HepG2 (cell line): ENCODE results near the gene NOC3L. TPM values are rescaled to one million over a fixed set of nuclear protein-coding genes. Genes with fewer than 3 reads are reported as not detected.
"Not testable (repeated sequence)": the region's sequence is repeated elsewhere in the genome, so short reads cannot be mapped to it uniquely, and the experiment has no call there.

Source experiments
- ATAC-seq: fragments of 200-7000 bp; cut with Tn5 transposase; 3 replicates; pipeline ENCODE4 v1.9.1; 2020; ENCODE audit warnings: mild to moderate bottlenecking, moderate library complexity
- BruUV-seq: library from RNA; stranded (reverse); fragments of 400-500 nt; replicated peaks from 2 replicates; lab custom pipeline; 2021; lab: Mats Ljungman, UMichigan
- CTCF ChIA-PET: fragments of 300-600 bp; formaldehyde crosslinking; extraction: SDS; loops from one replicate; lab custom pipeline; 2021; ENCODE audit warnings: low total read pairs, inconsistent platforms, low intra/inter-chr PET ratio; lab: Yijun Ruan, JAX
- POLR2A ChIA-PET: fragments of 350-600 bp; sonication (Branson Sonifier 250); formaldehyde crosslinking; loops from one replicate; lab custom pipeline; 2020; ENCODE audit warnings: antibody characterized with exemption, inconsistent platforms; lab: Yijun Ruan, JAX
- DNase-seq: peaks from one replicate; pipeline ENCODE4 v3.0.0-alpha.2; 2015; ENCODE audit warnings: low spot score
- FAIRE-seq: peaks from 3 replicates; lab custom pipeline; 2011; peaks lifted over from hg19 to GRCh38; lab: Jason Lieb, UNC
- H2AFZ ChIP-seq: one replicate; pipeline ENCODE4 v1.6.1; 2011; ENCODE audit warnings: low read length, inconsistent platforms
- H3K27ac ChIP-seq: fragments of 300-600 bp; 3 replicates; pipeline ENCODE4 v1.8.0; 2011; ENCODE audit warnings: mixed run types, mild to moderate bottlenecking, mixed read lengths, low read length, inconsistent platforms; ENCODE audit not compliant: insufficient read depth; ENCODE audit errors: extremely low read length
- H3K27me3 ChIP-seq, 2 experiments: fragments of 200-600 bp in 1 of 2; 2 replicates in 1 of 2; 3 replicates in 1 of 2; pipeline versions ENCODE4 v1.6.0 to v1.8.0; 2011; ENCODE audit warnings: low read length in 2 of 2, mild to moderate bottlenecking in 2 of 2, moderate library complexity in 2 of 2, inconsistent platforms in 1 of 2; ENCODE audit not compliant: insufficient read depth in 2 of 2, control insufficient read depth in 1 of 2
- H3K36me3 ChIP-seq, 2 experiments: fragments of 200-600 bp in 1 of 2; replicated peaks in 1 of 2; 2 replicates in 1 of 2; 3 replicates in 1 of 2; pipeline versions ENCODE4 v1.5.1 to v1.8.0; 2011; ENCODE audit warnings: low read length in 2 of 2, inconsistent platforms in 1 of 2; ENCODE audit not compliant: insufficient read depth in 2 of 2, control insufficient read depth in 1 of 2
- H3K4me1 ChIP-seq: 2 replicates; pipeline ENCODE4 v1.5.1; 2012; ENCODE audit warnings: low read length, inconsistent platforms; ENCODE audit not compliant: insufficient read depth
- H3K4me2 ChIP-seq: 2 replicates; pipeline ENCODE4 v1.6.0; 2011; ENCODE audit warnings: low read depth, low read length, inconsistent platforms
- H3K4me3 ChIP-seq, 3 experiments: fragments of 200-600 bp in 1 of 3; sonication (generic), shearing (Covaris generic) in 1 of 3; replicated peaks in 1 of 3; 2 replicates each; pipeline ENCODE4 v1.5.1; 2011 to 2016; ENCODE audit warnings: low read length in 3 of 3, inconsistent platforms in 2 of 3, low read depth in 2 of 3, mild to moderate bottlenecking in 2 of 3, control low read depth in 1 of 3, mixed read lengths in 1 of 3; ENCODE audit not compliant: insufficient read depth in 1 of 3
- H3K79me2 ChIP-seq: one replicate; pipeline ENCODE4 v1.6.1; 2011; ENCODE audit warnings: low read length, inconsistent platforms; ENCODE audit not compliant: insufficient read depth
- H3K9ac ChIP-seq: 2 replicates; pipeline ENCODE4 v1.6.0; 2011; ENCODE audit warnings: mild to moderate bottlenecking, low read depth, low read length, inconsistent platforms; ENCODE audit not compliant: insufficient read depth
- H3K9me3 ChIP-seq: 2 replicates; pipeline ENCODE4 v1.5.1; 2012; ENCODE audit warnings: mild to moderate bottlenecking, low read length
- H4K20me1 ChIP-seq: 2 replicates; pipeline ENCODE4 v1.6.0; 2011; ENCODE audit warnings: inconsistent platforms, mild to moderate bottlenecking, low read length, moderate library complexity; ENCODE audit not compliant: insufficient read depth
- EP300 ChIP-seq, 3 experiments: sonication (generic) in 1 of 3; formaldehyde crosslinking in 1 of 3; IDR thresholded peaks; 2 replicates each; pipeline versions ENCODE4 v1.5.1 to v1.6.1; 2011 to 2020; ENCODE audit warnings: low read depth in 2 of 3, low read length in 2 of 3, borderline replicate concordance in 1 of 3, improper control_type of control experiment in 1 of 3, mild to moderate bottlenecking in 1 of 3, missing genetic modification reagents in 1 of 3, moderate library complexity in 1 of 3
- FOSL1 ChIP-seq: sonication (generic); formaldehyde crosslinking; IDR thresholded peaks from 2 replicates; pipeline ENCODE4 v1.9.0; 2021; ENCODE audit warnings: missing genetic modification reagents, borderline replicate concordance
- RBFOX2 ChIP-seq: fragments of 200-400 bp; formaldehyde crosslinking; IDR thresholded peaks from 2 replicates; pipeline ENCODE4 v1.6.1; 2017; ENCODE audit warnings: low read depth, mild to moderate bottlenecking, low read length
- SRF ChIP-seq: IDR thresholded peaks from 2 replicates; pipeline ENCODE4 v1.6.1; 2011; ENCODE audit warnings: mild to moderate bottlenecking, low read depth, low read length, moderate library complexity
- ZFP36L1 ChIP-seq: sonication (generic); formaldehyde crosslinking; IDR thresholded peaks from 2 replicates; pipeline ENCODE4 v1.8.0; 2022; ENCODE audit warnings: mild to moderate bottlenecking, missing genetic modification reagents, moderate library complexity
- ZNF678 ChIP-seq: sonication (generic); formaldehyde crosslinking; IDR thresholded peaks from 2 replicates; pipeline ENCODE4 v1.4.0; 2020; ENCODE audit warnings: mild to moderate bottlenecking, missing genetic modification reagents
- WGBS: methylation state at CpG from one replicate; pipeline ENCODE4 v1.1.6; 2017; ENCODE audit warnings: low lambda C conversion rate; 5-methylcytosine and 5-hydroxymethylcytosine counted together
- in situ Hi-C: cut with HindIII; loops from 2 replicates; pipeline ENCODE4 v1.10.0; 2017; ENCODE audit warnings: low pct_unique_long_range_greater_than_20kb; ENCODE audit not compliant: extremely low pct_ligation_motif_present
- intact Hi-C: fragments of 100-400 bp; cut with micrococcal nuclease; formaldehyde crosslinking; loops from one replicate; pipeline ENCODE4 v1.10.0; 2022; ENCODE audit not compliant: unreplicated experiment
- polyA plus RNA-seq, 8 experiments: library from polyadenylated mRNA; depleted of rRNA in 3 of 8; stranded (reverse) in 7 of 8; unstranded in 1 of 8; fragments of >200 nt; fragmentation: Illumina TruSeq in 4 of 8; extraction: Trizol in 4 of 8; gene quantifications; 2 replicates each; pipeline versions ENCODE4 v1.2.1 to v1.2.3, GENCODE V29; 2011 to 2016; ENCODE audit warnings: low read depth in 4 of 8, missing spikeins in 1 of 8, mixed read lengths in 1 of 8; ENCODE audit not compliant: insufficient read depth in 1 of 8
- total RNA-seq, 5 experiments: library from RNA; depleted of rRNA; stranded (reverse); fragments of >200 nt; fragmentation: Illumina TruSeq; extraction: Trizol; gene quantifications; 2 replicates each; pipeline ENCODE4 v1.2.3, GENCODE V29; 2016; ENCODE audit warnings: low read depth in 1 of 5

The NOC3L gene
- total and polyA plus RNA-seq, 2 of the 13 experiments (the other 11 are each of a cell fraction or from before 2014, with no cell fraction given) = 7.8 to 36.6 TPM

DNA sequence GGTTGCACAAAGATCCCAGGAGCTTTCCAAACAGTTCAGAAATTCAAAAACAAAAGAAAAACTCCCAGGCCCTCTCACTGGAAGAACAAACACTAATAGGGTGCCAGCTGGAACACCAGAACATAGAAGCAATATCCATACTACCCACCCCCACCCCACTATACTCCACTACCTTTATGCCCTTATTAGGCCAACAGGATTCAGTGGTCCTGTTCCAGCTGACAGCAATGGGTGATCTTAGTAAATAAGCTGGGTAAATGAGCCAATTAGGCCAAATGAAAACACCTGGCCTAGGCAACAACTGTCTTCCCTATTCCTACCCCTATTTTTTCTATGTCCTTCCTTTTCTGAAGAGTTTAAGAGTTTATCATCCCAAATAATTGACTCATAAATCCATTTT lies 11.7 kb downstream of the NOC3L start:
- ATAC-seq = no peak

DNA sequence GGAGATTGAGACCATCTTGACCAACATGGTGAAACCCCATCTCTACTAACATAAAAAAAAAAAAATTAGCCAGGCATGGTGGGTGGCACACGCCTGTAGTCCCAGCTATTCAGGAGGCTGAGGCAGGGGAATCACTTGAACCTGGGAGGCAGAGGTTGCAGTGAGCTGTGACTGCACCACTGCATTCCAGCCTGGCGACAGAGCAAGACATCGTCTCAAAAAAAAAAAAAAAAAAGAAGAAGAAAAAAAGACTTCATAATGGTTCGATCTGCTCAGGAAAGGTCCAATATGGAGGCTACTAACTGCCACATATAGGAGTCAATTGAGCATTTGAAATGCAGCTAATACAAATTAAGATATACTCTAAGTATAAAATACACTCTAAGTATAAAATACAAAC lies 12.2 kb downstream of the NOC3L start:
- DNase-seq, H3K9ac ChIP-seq, H3K4me3 ChIP-seq, H4K20me1 ChIP-seq, H3K9me3 ChIP-seq, in situ Hi-C loops, H3K4me1 ChIP-seq, FAIRE-seq, POLR2A ChIA-PET, ATAC-seq, H3K4me2 ChIP-seq, H3K27ac ChIP-seq, BruUV-seq, CTCF ChIA-PET, H3K27me3 ChIP-seq, intact Hi-C loops, H3K79me2 ChIP-seq, H2AFZ ChIP-seq: not testable (repeated sequence)
- peaks cover 11 to 68% of the 10 kb centered on the region in 2 experiments; a peak in 4 of 5 replicates for H3K36me3 ChIP-seq
- 96% methylated on average over 4 of the region's 4 CpGs for WGBS

More for the DNA sequence above, 11.7 kb downstream of the NOC3L start:
- Histone ChIP-seq H3K9me3 (no peaks in the 10 kb centered on the region), H4K20me1 (no peaks in the 10 kb centered on the region), H3K4me2 (no peak overlapping the region), H3K79me2 (no peaks in the 10 kb centered on the region), H3K27ac (no peak overlapping the region), H3K9ac (no peak overlapping the region), H3K27me3 (no peaks in the 10 kb centered on the region), H3K36me3 (peaks cover 11 to 70% of the 10 kb centered on the region in 2 experiments; a peak in 4 of 5 replicates), H2AFZ (no peak overlapping the region), H3K4me1 (no peaks in the 10 kb centered on the region), H3K4me3 (no peak overlapping the region)
- intact Hi-C loops (no loop called here), in situ Hi-C loops (no loop called here)
- BruUV-seq = no TSS peak
- CTCF ChIA-PET = no interaction called here
- FAIRE-seq = no peak
- POLR2A ChIA-PET = no interaction called here
- DNase-seq = no peak
- TF ChIP-seq EP300 (IDR thresholded peaks at IDR 0.05; ENCODE audit: low read depth in 2 of 2, low read length in 2 of 2) = no peak
- TF ChIP-seq EP300 (CRISPR knock-in tag; IDR thresholded peaks at IDR 0.05; ENCODE audit: borderline replicate concordance) = no peak
- TF ChIP-seq ZNF678 (CRISPR knock-in tag) = no peak
- TF ChIP-seq SRF = peak; percentile 64; the same call in 1 of the 2 replicates
- TF ChIP-seq RBFOX2 = 0 out of 2 replicates have a peak, but pooled peaks have one; percentile 21
- no peak for TF ChIP-seq ZFP36L1 (CRISPR knock-in tag)
- no peak for TF ChIP-seq FOSL1 (CRISPR knock-in tag)
